Measurements from ENCODE around the gene FAM72A. TPM values are rescaled to one million over a fixed set of nuclear protein-coding genes. Genes with fewer than 3 reads are reported as not detected.
"Not testable (repeated sequence)": the region's sequence is repeated elsewhere in the genome, so short reads cannot be mapped to it uniquely, and the experiment has no call there.

The FAM72A gene
- polyA plus RNA-seq, 1 donor (not counting 4 experiments of a cell fraction or from before 2014, with no cell fraction given): 6.5 TPM

- dilution Hi-C loops (cut with MboI; ENCODE audit: extremely low pct_ligation_motif_present, low sequenced_read_pairs): not testable (repeated sequence)
These were observed 18.9 kb downstream of the FAM72A start for GRCh38 chr1:206183788-206184187.

GRCh38 chr1:206182368-206183317 is 20.0 kb downstream of the FAM72A start:
- H3K4me3 ChIP-seq (ENCODE audit: control insufficient read depth in 2 of 3, extremely low read depth in 1 of 3, insufficient read depth in 2 of 3, low read depth in 1 of 3, low read length in 3 of 3); H4K20me1 ChIP-seq (ENCODE audit: control insufficient read depth, extremely low read depth, insufficient read depth, low read length); FAIRE-seq; H3K79me2 ChIP-seq (ENCODE audit: control insufficient read depth, insufficient read depth, low read length); H3K9ac ChIP-seq (ENCODE audit: control insufficient read depth, extremely low read depth, insufficient read depth, low read length); H2AFZ ChIP-seq (ENCODE audit: control insufficient read depth, low read length); H3K9me1 ChIP-seq (ENCODE audit: control insufficient read depth, extremely low read depth, insufficient read depth, low read length); H3K4me1 ChIP-seq (ENCODE audit: control insufficient read depth, extremely low read depth, insufficient read depth, low read length); H3K9me3 ChIP-seq (ENCODE audit: control insufficient read depth, low read depth, low read length); DNase-seq (ENCODE audit: low read depth, low spot score); H3K27ac ChIP-seq (ENCODE audit: control insufficient read depth, insufficient read depth, low read length); H3K27me3 ChIP-seq (ENCODE audit: control insufficient read depth, extremely low read depth, insufficient read depth, low read length); dilution Hi-C loops (cut with MboI; ENCODE audit: extremely low pct_ligation_motif_present, low sequenced_read_pairs); H3K36me3 ChIP-seq (ENCODE audit: control insufficient read depth in 2 of 2, extremely low read depth in 1 of 2, insufficient read depth in 2 of 2, low read length in 2 of 2); H3K4me2 ChIP-seq (ENCODE audit: control insufficient read depth, extremely low read depth, insufficient read depth, low read depth, low read length): not testable (repeated sequence)

More at GRCh38 chr1:206183788-206184187, 18.9 kb downstream of the FAM72A start:
- not testable (repeated sequence) for DNase-seq (ENCODE audit: low read depth, low spot score); H4K20me1 ChIP-seq (ENCODE audit: control insufficient read depth, extremely low read depth, insufficient read depth, low read length); H3K27ac ChIP-seq (ENCODE audit: control insufficient read depth, insufficient read depth, low read length); H3K9me1 ChIP-seq (ENCODE audit: control insufficient read depth, extremely low read depth, insufficient read depth, low read length); FAIRE-seq; H3K4me1 ChIP-seq (ENCODE audit: control insufficient read depth, extremely low read depth, insufficient read depth, low read length); H3K9me3 ChIP-seq (ENCODE audit: control insufficient read depth, low read depth, low read length); H3K36me3 ChIP-seq (ENCODE audit: control insufficient read depth in 2 of 2, extremely low read depth in 1 of 2, insufficient read depth in 2 of 2, low read length in 2 of 2); H3K9ac ChIP-seq (ENCODE audit: control insufficient read depth, extremely low read depth, insufficient read depth, low read length); H3K27me3 ChIP-seq (ENCODE audit: control insufficient read depth, extremely low read depth, insufficient read depth, low read length); H3K79me2 ChIP-seq (ENCODE audit: control insufficient read depth, insufficient read depth, low read length); H3K4me3 ChIP-seq (ENCODE audit: control insufficient read depth in 2 of 3, extremely low read depth in 1 of 3, insufficient read depth in 2 of 3, low read depth in 1 of 3, low read length in 3 of 3); H2AFZ ChIP-seq (ENCODE audit: control insufficient read depth, low read length); H3K4me2 ChIP-seq (ENCODE audit: control insufficient read depth, extremely low read depth, insufficient read depth, low read depth, low read length)

DNA sequence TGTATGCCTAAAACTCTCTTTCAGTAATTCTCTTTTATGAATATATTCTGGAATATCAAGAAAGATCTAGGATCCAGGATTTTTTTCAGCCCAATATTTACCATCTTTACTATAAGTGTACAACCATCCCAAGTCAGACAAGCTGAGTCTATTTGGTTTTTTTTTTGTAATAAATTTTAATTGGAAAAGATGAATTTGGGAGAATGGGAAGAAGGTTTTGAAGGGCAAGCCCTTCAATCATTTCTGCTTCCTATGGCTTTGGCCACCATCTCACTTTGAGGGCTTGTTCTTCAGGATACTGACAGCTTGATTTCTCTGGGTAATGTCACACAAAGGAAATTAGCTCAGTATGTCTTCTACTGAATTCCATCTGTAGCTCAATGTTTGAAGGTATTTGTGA is 23.0 kb downstream of the FAM72A start:
- dilution Hi-C loops (cut with MboI; ENCODE audit: extremely low pct_ligation_motif_present, low sequenced_read_pairs); H3K4me2 ChIP-seq (ENCODE audit: control insufficient read depth, extremely low read depth, insufficient read depth, low read depth, low read length); H3K4me1 ChIP-seq (ENCODE audit: control insufficient read depth, extremely low read depth, insufficient read depth, low read length); H3K4me3 ChIP-seq (ENCODE audit: control insufficient read depth in 2 of 3, extremely low read depth in 1 of 3, insufficient read depth in 2 of 3, low read depth in 1 of 3, low read length in 3 of 3); H3K27ac ChIP-seq (ENCODE audit: control insufficient read depth, insufficient read depth, low read length); H3K79me2 ChIP-seq (ENCODE audit: control insufficient read depth, insufficient read depth, low read length); H2AFZ ChIP-seq (ENCODE audit: control insufficient read depth, low read length); H3K9ac ChIP-seq (ENCODE audit: control insufficient read depth, extremely low read depth, insufficient read depth, low read length); H3K9me3 ChIP-seq (ENCODE audit: control insufficient read depth, low read depth, low read length); H3K36me3 ChIP-seq (ENCODE audit: control insufficient read depth in 2 of 2, extremely low read depth in 1 of 2, insufficient read depth in 2 of 2, low read length in 2 of 2); H3K27me3 ChIP-seq (ENCODE audit: control insufficient read depth, extremely low read depth, insufficient read depth, low read length); H4K20me1 ChIP-seq (ENCODE audit: control insufficient read depth, extremely low read depth, insufficient read depth, low read length); DNase-seq (ENCODE audit: low read depth, low spot score); H3K9me1 ChIP-seq (ENCODE audit: control insufficient read depth, extremely low read depth, insufficient read depth, low read length); FAIRE-seq: not testable (repeated sequence)

GRCh38 chr1:206178061-206178989 is 24.3 kb downstream of the FAM72A start:
- H4K20me1 ChIP-seq (ENCODE audit: control insufficient read depth, extremely low read depth, insufficient read depth, low read length); dilution Hi-C loops (cut with MboI; ENCODE audit: extremely low pct_ligation_motif_present, low sequenced_read_pairs); H3K9me3 ChIP-seq (ENCODE audit: control insufficient read depth, low read depth, low read length); H3K79me2 ChIP-seq (ENCODE audit: control insufficient read depth, insufficient read depth, low read length); H3K4me2 ChIP-seq (ENCODE audit: control insufficient read depth, extremely low read depth, insufficient read depth, low read depth, low read length); H3K4me1 ChIP-seq (ENCODE audit: control insufficient read depth, extremely low read depth, insufficient read depth, low read length); H3K9me1 ChIP-seq (ENCODE audit: control insufficient read depth, extremely low read depth, insufficient read depth, low read length); FAIRE-seq; H3K27ac ChIP-seq (ENCODE audit: control insufficient read depth, insufficient read depth, low read length); H3K36me3 ChIP-seq (ENCODE audit: control insufficient read depth in 2 of 2, extremely low read depth in 1 of 2, insufficient read depth in 2 of 2, low read length in 2 of 2); H3K4me3 ChIP-seq (ENCODE audit: control insufficient read depth in 2 of 3, extremely low read depth in 1 of 3, insufficient read depth in 2 of 3, low read depth in 1 of 3, low read length in 3 of 3); H3K9ac ChIP-seq (ENCODE audit: control insufficient read depth, extremely low read depth, insufficient read depth, low read length); DNase-seq (ENCODE audit: low read depth, low spot score); H2AFZ ChIP-seq (ENCODE audit: control insufficient read depth, low read length); H3K27me3 ChIP-seq (ENCODE audit: control insufficient read depth, extremely low read depth, insufficient read depth, low read length): not testable (repeated sequence)
